Upper lobe of left lung (tissue), 6 donors: ENCODE data around the gene CDC25C. TPM values are rescaled to one million over a fixed set of nuclear protein-coding genes. Genes with fewer than 3 reads are reported as not detected.

Experiments used
- ATAC-seq, 2 donors: fragments of 200-7000 bp; cut with Tn5 transposase; one replicate each; pipeline ENCODE4 v1.9.1; 2022; ENCODE audit warnings: mild to moderate bottlenecking in 2 of 2, moderate library complexity in 2 of 2; ENCODE audit not compliant: low FRiP score in 2 of 2
- DNase-seq, 2 donors: peaks; one replicate each; pipeline ENCODE4 v3.0.0-alpha.2; 2019 to 2020
- H3K27ac ChIP-seq, 4 donors: fragments of 200-600 bp; sonication (generic); one replicate each; pipeline ENCODE4 v1.5.1; 2016 to 2019
- H3K27me3 ChIP-seq, 4 donors: fragments of 200-600 bp; sonication (generic); one replicate each; pipeline ENCODE4 v1.5.1; 2017 to 2019
- H3K36me3 ChIP-seq, 4 donors: fragments of 200-600 bp; sonication (generic); one replicate each; pipeline ENCODE4 v1.5.1; 2016 to 2019
- H3K4me1 ChIP-seq, 4 donors: fragments of 200-600 bp; sonication (generic); one replicate each; pipeline ENCODE4 v1.5.1; 2018 to 2019
- H3K4me3 ChIP-seq, 4 donors: fragments of 200-600 bp; sonication (generic); one replicate each; pipeline ENCODE4 v1.5.1; 2017 to 2019; ENCODE audit warnings: mild to moderate bottlenecking in 2 of 4, moderate library complexity in 1 of 4
- H3K9me3 ChIP-seq, 4 donors: fragments of 200-600 bp; sonication (generic); one replicate each; pipeline ENCODE4 v1.5.1; 2018 to 2019
- EP300 ChIP-seq, 4 donors: sonication (generic); formaldehyde crosslinking; IDR thresholded peaks; one replicate each; pipeline ENCODE4 v1.5.1; 2017; ENCODE audit warnings: antibody characterized with exemption in 4 of 4, control low read depth in 2 of 4
- POLR2A ChIP-seq, 4 donors: fragments of 450-650 bp; IDR thresholded peaks; one replicate each; pipeline ENCODE4 v1.5.1; 2016 to 2017; ENCODE audit warnings: antibody characterized with exemption in 4 of 4, mild to moderate bottlenecking in 2 of 4
- POLR2AphosphoS5 ChIP-seq, 2 donors: sonication (generic); formaldehyde crosslinking; IDR thresholded peaks; one replicate each; pipeline ENCODE4 v1.5.1; 2017; ENCODE audit warnings: antibody characterized with exemption in 2 of 2
- WGBS, 2 donors: methylation state at CpG; one replicate each; pipeline ENCODE4 v1.1.5; 2017 to 2018; 5-methylcytosine and 5-hydroxymethylcytosine counted together
- total RNA-seq, 6 donors: library from RNA; depleted of rRNA in 4 of 6; stranded (reverse); fragments of >200 nt in 4 of 6; gene quantifications; one replicate each; pipeline versions ENCODE4 v1.1.0 to v1.2.1, GENCODE V29; 2016 to 2021
- TF ChIP-seq, protein P1 (sequence below), 6 experiments: fragments of 450-650 bp in 4 of 6; fragments of 200-600 bp in 2 of 6; sonication (generic) in 2 of 6; IDR thresholded peaks; one replicate each; pipeline ENCODE4 v1.5.1; 2016 to 2019; ENCODE audit warnings: antibody characterized with exemption in 6 of 6
- donor health status: DM: no; HTN: no; CAD: no; lungs with moderate emphysema.
- donor health status: DM: no; HTN: yes; CAD: no; lungs with severe emphysema.

Gene CDC25C
- total RNA-seq, 6 donors from 2014 or later: 0.37 to 0.67 (median 0.54) TPM; not detected in 2

- no peak overlapping the region for H3K4me3 ChIP-seq
- H3K4me1 ChIP-seq: peaks cover 7 to 20% (median 14%) of the 10 kb centered on the region in 4 donors
- no peak overlapping the region for H3K27ac ChIP-seq
- no peaks in the 10 kb centered on the region for H3K36me3 ChIP-seq
- TF ChIP-seq POLR2A (IDR thresholded peaks at IDR 0.05) (no peak), EP300 (IDR thresholded peaks at IDR 0.05) (no peak), POLR2AphosphoS5 (IDR thresholded peaks at IDR 0.05) (no peak)
- TF ChIP-seq, protein P1, sequence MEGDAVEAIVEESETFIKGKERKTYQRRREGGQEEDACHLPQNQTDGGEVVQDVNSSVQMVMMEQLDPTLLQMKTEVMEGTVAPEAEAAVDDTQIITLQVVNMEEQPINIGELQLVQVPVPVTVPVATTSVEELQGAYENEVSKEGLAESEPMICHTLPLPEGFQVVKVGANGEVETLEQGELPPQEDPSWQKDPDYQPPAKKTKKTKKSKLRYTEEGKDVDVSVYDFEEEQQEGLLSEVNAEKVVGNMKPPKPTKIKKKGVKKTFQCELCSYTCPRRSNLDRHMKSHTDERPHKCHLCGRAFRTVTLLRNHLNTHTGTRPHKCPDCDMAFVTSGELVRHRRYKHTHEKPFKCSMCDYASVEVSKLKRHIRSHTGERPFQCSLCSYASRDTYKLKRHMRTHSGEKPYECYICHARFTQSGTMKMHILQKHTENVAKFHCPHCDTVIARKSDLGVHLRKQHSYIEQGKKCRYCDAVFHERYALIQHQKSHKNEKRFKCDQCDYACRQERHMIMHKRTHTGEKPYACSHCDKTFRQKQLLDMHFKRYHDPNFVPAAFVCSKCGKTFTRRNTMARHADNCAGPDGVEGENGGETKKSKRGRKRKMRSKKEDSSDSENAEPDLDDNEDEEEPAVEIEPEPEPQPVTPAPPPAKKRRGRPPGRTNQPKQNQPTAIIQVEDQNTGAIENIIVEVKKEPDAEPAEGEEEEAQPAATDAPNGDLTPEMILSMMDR (IDR thresholded peaks at IDR 0.05): no peak
- peaks cover 0 to 7% (median 3%) of the 10 kb centered on the region in 4 donors for H3K27me3 ChIP-seq
- ATAC-seq: no peak
- no peak for DNase-seq
- WGBS, 2 donors: 18 to 24% methylated on average over 1 of the region's 1 CpG
- H3K9me3 ChIP-seq: no peaks in the 10 kb centered on the region
These were observed 55.7 kb downstream of the CDC25C start for GRCh38 chr5:138275895-138276294.

DNA sequence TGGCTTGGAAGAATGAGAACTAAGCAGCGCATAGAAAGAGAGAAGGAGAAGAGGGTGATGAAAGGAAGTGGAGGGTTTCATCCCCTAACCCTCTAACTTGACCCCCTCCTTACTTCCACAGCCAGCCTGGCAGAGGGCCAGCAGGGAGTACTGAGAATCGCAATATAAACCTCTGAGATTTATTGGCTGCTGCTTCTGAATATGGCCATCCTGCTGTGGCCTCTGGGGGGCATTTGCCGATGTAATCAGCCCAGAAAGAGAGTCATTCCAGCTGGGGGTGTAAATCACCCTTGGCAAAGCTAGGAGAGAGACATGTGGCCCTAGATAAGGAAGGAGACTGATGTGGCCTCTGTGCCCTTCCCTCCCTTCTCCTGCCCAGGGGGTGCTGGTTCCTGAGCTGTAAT is 56.2 kb downstream of the CDC25C start:
- no peaks in the 10 kb centered on the region for H3K36me3 ChIP-seq
- DNase-seq (no peak), ATAC-seq (no peak)
- H3K27me3 ChIP-seq: peaks cover 0 to 7% (median 3%) of the 10 kb centered on the region in 4 donors
- WGBS, 2 donors: 48% methylated on average over 3 of the region's 3 CpGs
- TF ChIP-seq, protein P1 (IDR thresholded peaks at IDR 0.05): no peak
- TF ChIP-seq EP300 (IDR thresholded peaks at IDR 0.05) (no peak), POLR2A (IDR thresholded peaks at IDR 0.05) (no peak), POLR2AphosphoS5 (IDR thresholded peaks at IDR 0.05) (no peak)
- H3K9me3 ChIP-seq: no peaks in the 10 kb centered on the region
- no peak overlapping the region for H3K27ac ChIP-seq
- H3K4me1 ChIP-seq: peaks cover 7 to 20% (median 14%) of the 10 kb centered on the region in 4 donors
- H3K4me3 ChIP-seq: no peak overlapping the region

GRCh38 chr5:138274189-138274853 is 57.3 kb downstream of the CDC25C start, which contains the start of gene GFRA3:
GFRA3 (minus strand) TSS chr5:138274621; CDS start chr5:138274424, 197 bp downstream.
- TF ChIP-seq POLR2A (IDR thresholded peaks at IDR 0.05) (no peak), POLR2AphosphoS5 (IDR thresholded peaks at IDR 0.05) (no peak), EP300 (IDR thresholded peaks at IDR 0.05) (no peak)
- TF ChIP-seq, protein P1 (IDR thresholded peaks at IDR 0.05): no peak
- Histone ChIP-seq H3K27me3 (peaks cover 0 to 7% (median 3%) of the 10 kb centered on the region in 4 donors), H3K27ac (no peak within 1 kb of the TSS), H3K36me3 (no peaks in the 10 kb centered on the region), H3K4me3 (peak within 1 kb of the TSS in 3 of 4 donors; percentile 33 to 40 (median 33)), H3K9me3 (no peaks in the 10 kb centered on the region), H3K4me1 (peaks cover 7 to 20% (median 14%) of the 10 kb centered on the region in 4 donors)
- DNase-seq (peak in 1 of 2 donors; percentile 81), ATAC-seq (peak; percentile 56 to 64)
- 5 to 8% methylated on average over 13 to 34 of the region's 62 CpGs for WGBS, 2 donors

DNA sequence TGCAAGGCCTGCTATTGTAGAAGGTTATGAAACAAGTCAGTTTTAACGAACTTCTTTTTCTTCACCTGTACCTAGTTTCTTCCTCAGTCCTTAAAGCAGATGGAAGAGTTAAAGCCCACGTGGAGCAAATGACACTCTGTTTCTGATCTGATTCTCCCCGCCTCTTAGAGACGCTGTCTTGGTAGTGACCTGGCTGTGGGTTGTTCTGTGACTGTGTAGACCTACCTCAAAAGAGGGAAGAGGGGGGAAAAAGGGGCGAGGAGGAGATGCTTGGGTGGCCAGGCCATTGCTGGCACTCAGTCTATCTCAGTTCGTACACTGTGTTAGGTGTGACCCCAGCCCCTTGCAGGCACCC is 57.8 kb downstream of the CDC25C start:
- Histone ChIP-seq H3K27me3 (peaks cover 0 to 7% (median 3%) of the 10 kb centered on the region in 4 donors), H3K27ac (no peak overlapping the region), H3K36me3 (no peaks in the 10 kb centered on the region), H3K9me3 (no peaks in the 10 kb centered on the region), H3K4me3 (peak overlapping the region in 3 of 4 donors; percentile 33 to 40 (median 33)), H3K4me1 (peaks cover 7 to 20% (median 14%) of the 10 kb centered on the region in 4 donors)
- TF ChIP-seq POLR2AphosphoS5 (IDR thresholded peaks at IDR 0.05) (no peak), POLR2A (IDR thresholded peaks at IDR 0.05) (no peak), EP300 (IDR thresholded peaks at IDR 0.05) (no peak)
- TF ChIP-seq, protein P1 (IDR thresholded peaks at IDR 0.05): no peak
- ATAC-seq: no peak
- no peak for DNase-seq
- 67 to 69% methylated on average over 6 of the region's 6 CpGs for WGBS, 2 donors
